K562 (cell line): Measurements from ENCODE around the gene TMEM204.

ENCODE experiments used
- CTCF ChIP-seq, 3 experiments: IDR thresholded peaks in 2 of 3; conservative IDR thresholded peaks in 1 of 3; 2 replicates each; pipeline ENCODE4 v1.5.1; 2011 to 2012; ENCODE audit warnings: low read length in 3 of 3, mild to moderate bottlenecking in 3 of 3, control low read depth in 2 of 3, improper control_type of control experiment in 1 of 3, inconsistent platforms in 1 of 3, low read depth in 1 of 3, mixed read lengths in 1 of 3, moderate library complexity in 1 of 3; ENCODE audit not compliant: insufficient read depth in 2 of 3
- CUX1 ChIP-seq: fragments of 200-800 bp; sonication (Bioruptor generic); IDR thresholded peaks from 2 replicates; pipeline ENCODE4 v1.6.1; 2016; ENCODE audit warnings: missing genetic modification characterization, missing compliant biosample characterization
- E2F4 ChIP-seq: sonication (generic); formaldehyde crosslinking; IDR thresholded peaks from 2 replicates; pipeline ENCODE4 v1.8.0; 2022; ENCODE audit warnings: mild to moderate bottlenecking, low read depth, missing genetic modification reagents
- ELF2 ChIP-seq: fragments of 250-450 bp; sonication (Bioruptor Pico); IDR thresholded peaks from 2 replicates; pipeline ENCODE4 v1.5.0; 2021; ENCODE audit warnings: mild to moderate bottlenecking
- EZH2 ChIP-seq: IDR thresholded peaks from 2 replicates; pipeline ENCODE4 v1.6.1; 2012; ENCODE audit warnings: low read depth, mild to moderate bottlenecking, inconsistent platforms, low read length, borderline replicate concordance
- GATA2 ChIP-seq: sonication (generic); formaldehyde crosslinking; IDR thresholded peaks from 2 replicates; pipeline ENCODE4 v1.4.0; 2020; ENCODE audit warnings: mild to moderate bottlenecking, missing genetic modification reagents
- KLF1 ChIP-seq: fragments of 450-650 bp; IDR thresholded peaks from 2 replicates; pipeline ENCODE4 v1.6.1; 2016; ENCODE audit warnings: missing genetic modification characterization, missing compliant biosample characterization
- SMAD1 ChIP-seq: fragments of 150-350 bp; IDR thresholded peaks from 2 replicates; pipeline ENCODE4 v1.6.1; 2014; ENCODE audit warnings: low read length, low read depth; ENCODE audit not compliant: partially characterized antibody
- SMARCA4 ChIP-seq: fragments of 450-650 bp; IDR thresholded peaks from 2 replicates; pipeline ENCODE4 v1.6.1; 2016
- STAG1 ChIP-seq: sonication (generic); formaldehyde crosslinking; IDR thresholded peaks from 2 replicates; pipeline ENCODE4 v1.5.0; 2020; ENCODE audit warnings: missing genetic modification reagents, borderline replicate concordance
- TAF1 ChIP-seq: IDR thresholded peaks from 2 replicates; pipeline ENCODE4 v1.6.1; 2011; ENCODE audit warnings: mild to moderate bottlenecking, low read length, moderate library complexity; ENCODE audit not compliant: insufficient read depth, control insufficient read depth, severe bottlenecking; ENCODE audit errors: extremely low read depth
- TBP ChIP-seq: optimal IDR thresholded peaks from 2 replicates; pipeline ENCODE3; 2011; ENCODE audit warnings: low read depth, low read length, improper control_type of control experiment
- ZNF512 ChIP-seq: IDR thresholded peaks from 2 replicates; pipeline ENCODE4 v1.6.1; 2016; ENCODE audit warnings: missing genetic modification characterization, missing compliant biosample characterization

GRCh38 chr16:1575578-1575977 is 42.1 kb downstream of the TMEM204 start:
- TF ChIP-seq EZH2 = no peak
- no peak for TF ChIP-seq CTCF (IDR thresholded peaks at IDR 0.05 in 2 of 3, conservative IDR thresholded peaks at IDR 0.05 in 1 of 3; ENCODE audit: insufficient read depth in 2 of 3, low read depth in 1 of 3, low read length in 3 of 3)
- no peak for TF ChIP-seq CUX1 (CRISPR knock-in tag)
- no peak for TF ChIP-seq GATA2
- TF ChIP-seq TAF1 = no peak
- TF ChIP-seq STAG1 (CRISPR knock-in tag) = no peak
- no peak for TF ChIP-seq KLF1
- no peak for TF ChIP-seq SMARCA4
- TF ChIP-seq TBP = no peak
- no peak for TF ChIP-seq ELF2
- no peak for TF ChIP-seq SMAD1
- no peak for TF ChIP-seq E2F4 (CRISPR knock-in tag)
- no peak for TF ChIP-seq ZNF512 (tag)
